ENCODE results near the gene SFXN1. TPM values are rescaled to one million over a fixed set of nuclear protein-coding genes. Genes with fewer than 3 reads are reported as not detected.

The SFXN1 gene
- total RNA-seq, 2 experiments from 2014 or later, result 188 to 194 TPM

GRCh38 chr5:175558801-175559480, 80.6 kb downstream of the SFXN1 start:
- POLR2A ChIA-PET, result interaction anchor here (0.5 kb wide), 1 partner anchor 92 kb away, joined by 4 read pairs; no protein-coding TSS in a partner anchor
- Mint-ChIP-seq H3K4me3 (no peak overlapping the region), H3K27ac (no peak overlapping the region), H3K9me3 (no peaks in the 10 kb centered on the region), H3K27me3 (peaks cover 19% of the 10 kb centered on the region), H3K4me1 (peaks cover 6% of the 10 kb centered on the region), H3K36me3 (no peaks in the 10 kb centered on the region)
- no peak for ATAC-seq (ENCODE audit: low read depth)
- DNase-seq, result no peak

GRCh38 chr5:175560011-175560410, 81.7 kb downstream of the SFXN1 start:
- Mint-ChIP-seq H3K4me1 (peaks cover 6% of the 10 kb centered on the region), H3K27ac (no peak overlapping the region), H3K4me3 (no peak overlapping the region), H3K27me3 (peaks cover 16% of the 10 kb centered on the region), H3K9me3 (no peaks in the 10 kb centered on the region), H3K36me3 (no peaks in the 10 kb centered on the region)
- POLR2A ChIA-PET, result no interaction called here
- ATAC-seq (ENCODE audit: low read depth), result no peak
- DNase-seq, result no peak

DNA sequence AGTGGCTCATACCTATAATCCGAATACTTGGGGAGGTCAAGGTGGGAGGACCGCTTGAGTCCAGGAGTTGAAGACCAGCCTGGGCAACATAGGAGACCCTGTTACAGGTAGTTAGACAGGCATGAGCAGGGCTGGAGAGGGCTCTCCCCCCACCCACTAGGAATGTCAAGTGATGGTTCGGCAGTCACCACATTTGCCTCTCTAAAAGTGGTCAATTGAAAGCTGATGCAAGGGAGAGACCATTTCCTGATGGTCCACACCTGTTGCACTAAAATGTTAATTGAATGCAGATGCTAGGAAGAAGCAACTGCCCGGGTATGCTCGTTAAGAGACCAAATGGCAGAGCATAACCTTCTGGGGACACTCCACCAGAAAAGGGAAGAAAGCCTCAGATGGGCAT, 82.7 kb downstream of the SFXN1 start:
- Mint-ChIP-seq H3K27ac (no peak overlapping the region), H3K4me1 (peaks cover 6% of the 10 kb centered on the region), H3K27me3 (peaks cover 21% of the 10 kb centered on the region), H3K9me3 (no peaks in the 10 kb centered on the region), H3K4me3 (no peak overlapping the region), H3K36me3 (no peaks in the 10 kb centered on the region)
- DNase-seq (no peak), ATAC-seq (ENCODE audit: low read depth) (no peak)
- POLR2A ChIA-PET, result no interaction called here

DNA sequence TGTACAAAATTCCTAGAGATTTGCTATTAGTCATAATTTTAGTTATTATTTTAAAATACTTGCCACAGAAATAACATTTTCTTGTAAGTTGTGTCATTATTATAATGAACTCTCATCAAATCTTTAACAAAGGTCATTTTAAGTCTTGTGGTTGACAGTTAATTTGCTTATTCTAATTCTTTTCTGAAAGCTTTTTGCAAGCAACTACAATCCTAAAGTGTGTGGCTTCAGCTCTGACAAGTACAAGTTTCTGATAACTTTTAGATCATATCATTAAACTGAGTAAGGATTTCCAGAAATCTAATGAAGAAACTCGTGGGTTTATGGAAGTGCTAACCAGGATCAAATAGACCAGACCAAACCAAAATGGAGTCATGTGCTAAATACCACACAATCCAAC, 86.4 kb downstream of the SFXN1 start:
- Mint-ChIP-seq H3K9me3 (no peaks in the 10 kb centered on the region), H3K36me3 (no peaks in the 10 kb centered on the region), H3K27me3 (peaks cover 28% of the 10 kb centered on the region), H3K4me1 (peaks cover 5% of the 10 kb centered on the region), H3K27ac (no peak overlapping the region), H3K4me3 (no peak overlapping the region)
- no peak for DNase-seq
- POLR2A ChIA-PET, result no interaction called here
- ATAC-seq (ENCODE audit: low read depth), result no peak

DNA sequence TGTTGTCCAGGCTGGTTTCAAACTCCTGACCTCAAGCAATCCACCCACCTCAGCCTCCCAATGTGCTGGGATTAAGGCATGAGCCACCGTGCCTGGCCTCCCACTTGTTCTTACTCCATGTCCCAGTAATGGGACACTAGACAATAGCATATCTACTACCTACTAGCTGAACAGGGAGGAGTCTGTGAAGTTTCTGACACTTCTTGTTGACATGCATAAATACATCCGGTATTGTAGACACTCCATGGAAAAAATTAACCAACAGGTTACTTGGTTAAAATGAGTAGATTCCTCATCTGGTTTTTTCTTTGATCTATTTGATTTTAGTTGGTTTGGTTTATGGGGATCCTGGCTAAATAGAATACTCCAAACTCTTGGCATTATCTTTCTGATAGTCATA, 88.3 kb downstream of the SFXN1 start:
- ATAC-seq (ENCODE audit: low read depth) (no peak), DNase-seq (no peak)
- POLR2A ChIA-PET, result interaction anchor here (0.7 kb wide), 1 partner anchor 137 kb away, joined by 3 read pairs; no protein-coding TSS in a partner anchor
- Mint-ChIP-seq H3K4me3 (no peak overlapping the region), H3K27ac (no peak overlapping the region), H3K27me3 (peaks cover 26% of the 10 kb centered on the region), H3K4me1 (peaks cover 3% of the 10 kb centered on the region), H3K36me3 (no peaks in the 10 kb centered on the region), H3K9me3 (no peaks in the 10 kb centered on the region)

- peaks cover 3% of the 10 kb centered on the region for H3K4me1 Mint-ChIP-seq
- H3K4me3 Mint-ChIP-seq, result no peak overlapping the region
- H3K27me3 Mint-ChIP-seq, result peaks cover 22% of the 10 kb centered on the region
- POLR2A ChIA-PET, result interaction anchor here (0.7 kb wide), 1 partner anchor 26 kb away, joined by 3 read pairs; no protein-coding TSS in a partner anchor
- H3K9me3 Mint-ChIP-seq, result no peaks in the 10 kb centered on the region
- ATAC-seq (ENCODE audit: low read depth), result no peak
- H3K27ac Mint-ChIP-seq, result no peak overlapping the region
- H3K36me3 Mint-ChIP-seq, result no peaks in the 10 kb centered on the region
- DNase-seq, result no peak
These were observed 89.6 kb downstream of the SFXN1 start for GRCh38 chr5:175567954-175568353.

DNA sequence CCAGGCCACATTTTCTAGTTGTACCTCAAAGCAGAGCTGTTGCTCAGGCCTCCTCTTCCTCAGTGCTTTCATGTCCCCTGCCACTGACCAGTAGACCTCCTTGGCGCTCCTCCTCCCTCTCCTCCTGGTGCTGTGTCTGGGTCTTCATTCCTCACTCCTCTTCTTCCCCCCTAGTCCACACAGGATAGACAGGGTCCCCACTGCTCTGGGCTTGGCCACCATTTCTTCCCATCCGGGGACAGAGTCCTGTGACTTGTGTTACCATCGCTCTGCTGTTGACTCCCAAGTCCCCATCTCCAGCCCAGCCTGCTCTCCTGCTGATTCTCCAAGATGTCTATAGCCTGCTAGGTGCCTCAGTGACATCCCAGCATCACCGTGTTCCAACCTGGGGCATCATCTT, 91.3 kb downstream of the SFXN1 start:
- peaks cover 28% of the 10 kb centered on the region for H3K27me3 Mint-ChIP-seq
- no peaks in the 10 kb centered on the region for H3K36me3 Mint-ChIP-seq
- DNase-seq (no peak), ATAC-seq (ENCODE audit: low read depth) (no peak)
- no peaks in the 10 kb centered on the region for H3K9me3 Mint-ChIP-seq
- peaks cover 2% of the 10 kb centered on the region for H3K4me1 Mint-ChIP-seq
- POLR2A ChIA-PET, result no interaction called here
- H3K4me3 Mint-ChIP-seq, result no peak overlapping the region
- H3K27ac Mint-ChIP-seq, result no peak overlapping the region

- POLR2A ChIA-PET, result no interaction called here
- Mint-ChIP-seq H3K27me3 (peaks cover 16% of the 10 kb centered on the region), H3K27ac (no peak overlapping the region), H3K4me3 (no peak overlapping the region), H3K9me3 (peaks cover 2% of the 10 kb centered on the region), H3K4me1 (peaks cover 3% of the 10 kb centered on the region), H3K36me3 (no peaks in the 10 kb centered on the region)
- DNase-seq (no peak), ATAC-seq (ENCODE audit: low read depth) (no peak)
These were observed 94.5 kb downstream of the SFXN1 start for GRCh38 chr5:175572886-175573285.

DNA sequence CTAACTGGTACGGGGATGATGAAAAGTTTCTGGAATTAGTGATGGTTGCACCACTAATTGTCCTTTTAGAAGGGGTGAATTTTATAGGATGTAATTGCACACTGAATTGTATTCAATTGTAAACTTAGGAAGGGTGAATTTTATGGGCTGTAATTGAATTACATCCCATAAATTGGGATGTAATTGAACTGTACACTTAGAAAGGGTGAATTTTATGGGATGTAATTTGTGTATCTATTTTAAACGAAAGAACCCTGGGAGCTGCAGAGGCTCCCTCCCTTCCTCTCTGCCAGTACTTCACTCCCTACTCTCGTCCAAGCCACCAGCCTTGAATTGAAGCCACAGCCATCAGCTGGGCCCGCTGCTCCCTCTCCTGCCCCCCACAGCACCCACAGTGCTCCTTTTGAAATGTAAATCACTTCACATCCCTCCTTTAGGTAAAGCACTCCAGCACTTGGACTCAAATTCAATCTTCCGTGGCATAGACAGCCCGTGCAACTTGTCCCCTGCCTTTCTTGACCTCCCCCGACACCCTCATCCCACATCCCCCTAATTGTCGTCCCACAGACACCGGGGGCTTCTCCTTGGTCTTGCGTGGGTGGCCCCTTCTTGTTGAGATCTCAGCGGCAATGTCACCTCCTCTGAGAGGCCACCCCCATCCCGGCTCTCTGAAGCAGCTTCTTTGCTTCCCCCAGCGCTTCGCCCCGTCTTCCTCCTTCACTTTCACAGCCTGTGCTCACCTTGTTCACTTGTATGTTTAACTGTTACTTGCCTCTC, 95.3 kb downstream of the SFXN1 start:
- peaks cover 2% of the 10 kb centered on the region for H3K9me3 Mint-ChIP-seq
- H3K27ac Mint-ChIP-seq, result peak overlapping the region; percentile 29
- peaks cover 3% of the 10 kb centered on the region for H3K4me1 Mint-ChIP-seq
- no peak overlapping the region for H3K4me3 Mint-ChIP-seq
- DNase-seq (no peak), ATAC-seq (ENCODE audit: low read depth) (no peak)
- H3K27me3 Mint-ChIP-seq, result peaks cover 16% of the 10 kb centered on the region
- POLR2A ChIA-PET, result no interaction called here
- H3K36me3 Mint-ChIP-seq, result no peaks in the 10 kb centered on the region

GRCh38 chr5:175575301-175575700, 96.9 kb downstream of the SFXN1 start:
- POLR2A ChIA-PET, result no interaction called here
- ATAC-seq (ENCODE audit: low read depth), result no peak
- H3K4me1 Mint-ChIP-seq, result peaks cover 3% of the 10 kb centered on the region
- H3K27me3 Mint-ChIP-seq, result peaks cover 21% of the 10 kb centered on the region
- H3K27ac Mint-ChIP-seq, result no peak overlapping the region
- H3K9me3 Mint-ChIP-seq, result peaks cover 2% of the 10 kb centered on the region
- no peak for DNase-seq
- H3K4me3 Mint-ChIP-seq, result no peak overlapping the region
- H3K36me3 Mint-ChIP-seq, result no peaks in the 10 kb centered on the region

GRCh38 chr5:175576096-175576495, 97.7 kb downstream of the SFXN1 start:
- POLR2A ChIA-PET, result no interaction called here

GRCh38 chr5:175576591-175576990, 98.2 kb downstream of the SFXN1 start:
- Mint-ChIP-seq H3K36me3 (no peaks in the 10 kb centered on the region), H3K9me3 (peaks cover 2% of the 10 kb centered on the region), H3K4me3 (no peak overlapping the region), H3K27me3 (peaks cover 21% of the 10 kb centered on the region), H3K27ac (no peak overlapping the region), H3K4me1 (peaks cover 3% of the 10 kb centered on the region)
- ATAC-seq (ENCODE audit: low read depth), result no peak
- POLR2A ChIA-PET, result no interaction called here
- DNase-seq, result no peak

More at GRCh38 chr5:175576096-175576495, 97.7 kb downstream of the SFXN1 start:
- H3K27ac Mint-ChIP-seq, result no peak overlapping the region
- H3K4me3 Mint-ChIP-seq, result no peak overlapping the region
- H3K27me3 Mint-ChIP-seq, result peaks cover 21% of the 10 kb centered on the region
- DNase-seq, result no peak
- no peaks in the 10 kb centered on the region for H3K36me3 Mint-ChIP-seq
- no peak for ATAC-seq (ENCODE audit: low read depth)
- peaks cover 2% of the 10 kb centered on the region for H3K9me3 Mint-ChIP-seq
- peaks cover 3% of the 10 kb centered on the region for H3K4me1 Mint-ChIP-seq
